ENCODE measurements around the gene MTMR10. TPM values are rescaled to one million over a fixed set of nuclear protein-coding genes. Genes with fewer than 3 reads are reported as not detected.

Gene MTMR10
- total RNA-seq, 4 donors from 2014 or later = 36.6 to 63.4 (median 40.4) TPM

DNA sequence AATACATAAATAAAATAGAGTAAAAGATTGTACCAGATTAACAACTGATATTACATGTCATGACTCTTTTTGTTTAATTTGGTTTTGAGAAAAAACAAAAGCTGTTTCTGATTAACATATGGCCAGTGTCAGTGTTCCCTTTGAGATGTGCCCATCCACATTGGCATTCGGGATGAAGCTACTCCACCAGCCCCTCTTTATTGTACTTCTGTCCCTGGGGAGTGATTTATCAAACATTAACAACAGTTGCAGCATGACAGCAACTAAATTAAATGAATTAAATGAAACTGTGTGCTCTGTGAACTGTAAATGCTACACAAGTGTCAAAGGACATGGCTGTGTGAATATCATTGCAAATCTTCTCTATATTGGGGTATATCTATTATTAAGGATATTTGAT, 25.9 kb upstream of the MTMR10 start:
- intact Hi-C loops (cut with DNase I; ENCODE audit: low total_unique reads) (no loop called here), in situ Hi-C loops (cut with MboI; ENCODE audit: low sequenced_read_pairs in 4 of 4) (no loop called here)
- H3K4me3 ChIP-seq = no peak overlapping the region
- H3K9me3 ChIP-seq = peaks cover 0 to 11% (median 0%) of the 10 kb centered on the region in 3 donors
- TF ChIP-seq, protein P1, sequence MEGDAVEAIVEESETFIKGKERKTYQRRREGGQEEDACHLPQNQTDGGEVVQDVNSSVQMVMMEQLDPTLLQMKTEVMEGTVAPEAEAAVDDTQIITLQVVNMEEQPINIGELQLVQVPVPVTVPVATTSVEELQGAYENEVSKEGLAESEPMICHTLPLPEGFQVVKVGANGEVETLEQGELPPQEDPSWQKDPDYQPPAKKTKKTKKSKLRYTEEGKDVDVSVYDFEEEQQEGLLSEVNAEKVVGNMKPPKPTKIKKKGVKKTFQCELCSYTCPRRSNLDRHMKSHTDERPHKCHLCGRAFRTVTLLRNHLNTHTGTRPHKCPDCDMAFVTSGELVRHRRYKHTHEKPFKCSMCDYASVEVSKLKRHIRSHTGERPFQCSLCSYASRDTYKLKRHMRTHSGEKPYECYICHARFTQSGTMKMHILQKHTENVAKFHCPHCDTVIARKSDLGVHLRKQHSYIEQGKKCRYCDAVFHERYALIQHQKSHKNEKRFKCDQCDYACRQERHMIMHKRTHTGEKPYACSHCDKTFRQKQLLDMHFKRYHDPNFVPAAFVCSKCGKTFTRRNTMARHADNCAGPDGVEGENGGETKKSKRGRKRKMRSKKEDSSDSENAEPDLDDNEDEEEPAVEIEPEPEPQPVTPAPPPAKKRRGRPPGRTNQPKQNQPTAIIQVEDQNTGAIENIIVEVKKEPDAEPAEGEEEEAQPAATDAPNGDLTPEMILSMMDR (IDR thresholded peaks at IDR 0.05 in 4 of 5, conservative IDR thresholded peaks at IDR 0.05 in 1 of 5) = no peak
- TF ChIP-seq POLR2A (IDR thresholded peaks at IDR 0.05) = no peak
- H3K36me3 ChIP-seq = no peaks in the 10 kb centered on the region
- H3K27me3 ChIP-seq = peaks cover 0 to 3% (median 0%) of the 10 kb centered on the region in 3 donors
- H3K27ac ChIP-seq = no peak overlapping the region
- no peaks in the 10 kb centered on the region for H3K4me1 ChIP-seq
- ATAC-seq (no peak), DNase-seq (no peak)

DNA sequence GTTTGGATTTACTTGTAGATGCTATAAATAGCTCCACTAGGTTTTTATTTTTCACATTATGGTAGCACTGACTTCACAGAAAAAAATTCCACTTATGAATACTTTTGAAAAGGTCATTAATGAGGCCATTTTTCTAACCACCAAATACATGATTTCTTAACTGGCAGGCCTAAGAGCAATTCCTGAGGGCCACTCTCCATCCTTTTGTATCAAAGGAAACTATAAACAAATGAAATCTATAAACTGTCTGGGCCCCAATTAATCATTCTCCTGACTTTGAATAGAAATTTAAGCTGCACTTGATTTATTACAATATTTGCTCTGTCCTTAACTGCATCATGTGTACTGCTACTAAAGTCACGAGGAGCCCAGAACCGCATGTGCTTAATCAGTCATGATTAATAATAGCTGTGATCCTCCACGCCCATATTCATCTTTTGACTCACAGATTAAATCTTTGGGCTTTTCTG, 25.1 kb upstream of the MTMR10 start:
- H3K27ac ChIP-seq = no peak overlapping the region
- DNase-seq (no peak), ATAC-seq (no peak)
- in situ Hi-C loops (cut with MboI; ENCODE audit: low sequenced_read_pairs in 4 of 4) (no loop called here), intact Hi-C loops (cut with DNase I; ENCODE audit: low total_unique reads) (no loop called here)
- H3K4me1 ChIP-seq = no peaks in the 10 kb centered on the region
- TF ChIP-seq, protein P1 (IDR thresholded peaks at IDR 0.05 in 4 of 5, conservative IDR thresholded peaks at IDR 0.05 in 1 of 5) = no peak
- no peak for TF ChIP-seq POLR2A (IDR thresholded peaks at IDR 0.05)
- no peak overlapping the region for H3K4me3 ChIP-seq
- H3K9me3 ChIP-seq = peaks cover 0 to 11% (median 0%) of the 10 kb centered on the region in 3 donors
- no peaks in the 10 kb centered on the region for H3K36me3 ChIP-seq
- peaks cover 0 to 3% (median 0%) of the 10 kb centered on the region in 3 donors for H3K27me3 ChIP-seq

DNA sequence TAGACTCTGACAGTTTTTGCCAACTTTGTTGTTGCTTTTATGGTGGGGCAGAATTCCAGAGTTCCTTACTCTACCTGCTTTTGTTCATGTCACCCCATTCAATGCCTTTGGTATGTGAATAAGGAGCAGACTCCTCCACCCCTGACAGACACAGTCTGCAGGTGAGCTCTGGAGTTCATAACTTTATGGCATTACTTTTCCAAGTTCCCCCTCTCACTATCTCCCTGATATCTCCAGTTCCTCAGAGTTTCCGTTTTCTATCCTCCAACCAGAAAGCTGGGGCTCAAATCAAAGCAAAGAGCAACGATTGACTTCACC, 23.1 kb upstream of the MTMR10 start:
- no peaks in the 10 kb centered on the region for H3K36me3 ChIP-seq
- peaks cover 0 to 11% (median 0%) of the 10 kb centered on the region in 3 donors for H3K9me3 ChIP-seq
- in situ Hi-C loops (cut with MboI; ENCODE audit: low sequenced_read_pairs in 4 of 4) = no loop called here
- H3K4me3 ChIP-seq = no peak overlapping the region
- no peaks in the 10 kb centered on the region for H3K4me1 ChIP-seq
- H3K27ac ChIP-seq = no peak overlapping the region
- H3K27me3 ChIP-seq = peaks cover 0 to 3% (median 0%) of the 10 kb centered on the region in 3 donors
- no peak for TF ChIP-seq POLR2A (IDR thresholded peaks at IDR 0.05)
- TF ChIP-seq, protein P1 (IDR thresholded peaks at IDR 0.05 in 4 of 5, conservative IDR thresholded peaks at IDR 0.05 in 1 of 5) = no peak
- intact Hi-C loops (cut with DNase I; ENCODE audit: low total_unique reads) = no loop called here
- no peak for DNase-seq
- ATAC-seq = no peak

DNA sequence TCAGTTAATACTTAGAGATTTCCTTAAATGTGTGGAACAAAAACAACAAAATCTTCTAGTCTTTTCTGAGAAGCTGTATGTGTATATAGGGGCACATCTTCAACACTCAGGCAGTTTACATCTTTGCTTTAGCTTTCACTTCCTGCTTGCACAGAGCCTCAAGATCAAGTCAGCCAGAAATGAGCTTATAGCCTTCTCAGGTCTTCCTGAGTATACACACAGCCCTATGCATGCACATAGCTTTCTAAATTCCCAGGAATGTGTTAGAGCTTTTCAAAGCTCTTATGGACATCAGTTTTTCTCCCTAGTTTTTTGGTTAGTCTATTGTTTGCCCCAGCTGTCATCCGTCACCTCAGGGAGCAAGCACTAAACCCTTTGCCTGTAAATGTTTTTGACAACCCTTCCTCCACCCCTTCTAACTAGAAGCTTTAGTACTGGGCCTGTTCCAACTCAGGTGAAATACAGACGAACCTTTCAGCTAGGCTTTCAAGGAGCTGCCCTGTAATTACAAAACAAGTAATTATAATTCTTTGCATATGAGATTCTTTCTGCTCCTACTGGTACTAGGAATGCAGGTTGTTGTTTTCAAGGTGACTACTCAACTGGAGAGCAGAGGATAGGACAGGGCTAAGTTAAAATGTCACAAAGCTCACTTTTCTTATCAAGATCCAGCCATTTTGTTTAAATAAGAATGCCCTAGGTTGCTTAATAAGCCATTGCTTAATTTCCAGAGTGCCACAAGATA, 22.6 kb upstream of the MTMR10 start:
- H3K4me1 ChIP-seq = no peaks in the 10 kb centered on the region
- H3K4me3 ChIP-seq = no peak overlapping the region
- no peak for ATAC-seq
- no peak for DNase-seq
- intact Hi-C loops (cut with DNase I; ENCODE audit: low total_unique reads) (no loop called here), in situ Hi-C loops (cut with MboI; ENCODE audit: low sequenced_read_pairs in 4 of 4) (no loop called here)
- no peak overlapping the region for H3K27ac ChIP-seq
- peaks cover 0 to 11% (median 0%) of the 10 kb centered on the region in 3 donors for H3K9me3 ChIP-seq
- H3K36me3 ChIP-seq = no peaks in the 10 kb centered on the region
- H3K27me3 ChIP-seq = peaks cover 0 to 3% (median 0%) of the 10 kb centered on the region in 3 donors
- TF ChIP-seq, protein P1 (IDR thresholded peaks at IDR 0.05 in 4 of 5, conservative IDR thresholded peaks at IDR 0.05 in 1 of 5) = no peak
- TF ChIP-seq POLR2A (IDR thresholded peaks at IDR 0.05) = no peak

Data from gastrocnemius medialis (tissue), 4 donors.